Neural cell (in vitro differentiated cells): ENCODE data around the gene TMC2.

ENCODE experiments used
- CTCF ChIP-seq: fragments of 450-650 bp; IDR thresholded peaks from 2 replicates; pipeline ENCODE4 v1.5.1; 2014; ENCODE audit warnings: antibody characterized with exemption, mild to moderate bottlenecking, moderate library complexity; ENCODE audit not compliant: poor library complexity, severe bottlenecking
- EP300 ChIP-seq: fragments of 450-650 bp; conservative IDR thresholded peaks from 2 replicates; pipeline ENCODE4 v1.6.1; 2014; ENCODE audit warnings: antibody characterized with exemption, mild to moderate bottlenecking, moderate library complexity; ENCODE audit not compliant: poor library complexity, severe bottlenecking

GRCh38 chr20:2688041-2688591 is 151.7 kb downstream of the TMC2 start:
- TF ChIP-seq EP300 (no peak), CTCF (peak; percentile 51)
